WI38 (cell line): ENCODE data around the gene XYLB.
"Not testable (repeated sequence)": the region's sequence is repeated elsewhere in the genome, so short reads cannot be mapped to it uniquely, and the experiment has no call there.

Source experiments
- H3K4me3 ChIP-seq: 2 replicates; pipeline ENCODE4 v1.5.1; 2011; ENCODE audit warnings: low read depth, mild to moderate bottlenecking, control low read depth, low read length
- TF ChIP-seq, protein P1 (sequence below): IDR thresholded peaks from 2 replicates; pipeline ENCODE4 v1.5.1; 2012; ENCODE audit warnings: low read depth, mild to moderate bottlenecking, control low read depth, low read length

XYLB gene

GRCh38 chr3:38346587-38347410 lies at the start of gene XYLB:
XYLB (plus strand) TSS chr3:38346785; CDS start chr3:38346869, 84 bp downstream.
- TF ChIP-seq, protein P1, sequence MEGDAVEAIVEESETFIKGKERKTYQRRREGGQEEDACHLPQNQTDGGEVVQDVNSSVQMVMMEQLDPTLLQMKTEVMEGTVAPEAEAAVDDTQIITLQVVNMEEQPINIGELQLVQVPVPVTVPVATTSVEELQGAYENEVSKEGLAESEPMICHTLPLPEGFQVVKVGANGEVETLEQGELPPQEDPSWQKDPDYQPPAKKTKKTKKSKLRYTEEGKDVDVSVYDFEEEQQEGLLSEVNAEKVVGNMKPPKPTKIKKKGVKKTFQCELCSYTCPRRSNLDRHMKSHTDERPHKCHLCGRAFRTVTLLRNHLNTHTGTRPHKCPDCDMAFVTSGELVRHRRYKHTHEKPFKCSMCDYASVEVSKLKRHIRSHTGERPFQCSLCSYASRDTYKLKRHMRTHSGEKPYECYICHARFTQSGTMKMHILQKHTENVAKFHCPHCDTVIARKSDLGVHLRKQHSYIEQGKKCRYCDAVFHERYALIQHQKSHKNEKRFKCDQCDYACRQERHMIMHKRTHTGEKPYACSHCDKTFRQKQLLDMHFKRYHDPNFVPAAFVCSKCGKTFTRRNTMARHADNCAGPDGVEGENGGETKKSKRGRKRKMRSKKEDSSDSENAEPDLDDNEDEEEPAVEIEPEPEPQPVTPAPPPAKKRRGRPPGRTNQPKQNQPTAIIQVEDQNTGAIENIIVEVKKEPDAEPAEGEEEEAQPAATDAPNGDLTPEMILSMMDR = peak; percentile 87
- H3K4me3 ChIP-seq = peak within 1 kb of the TSS; percentile 68

DNA sequence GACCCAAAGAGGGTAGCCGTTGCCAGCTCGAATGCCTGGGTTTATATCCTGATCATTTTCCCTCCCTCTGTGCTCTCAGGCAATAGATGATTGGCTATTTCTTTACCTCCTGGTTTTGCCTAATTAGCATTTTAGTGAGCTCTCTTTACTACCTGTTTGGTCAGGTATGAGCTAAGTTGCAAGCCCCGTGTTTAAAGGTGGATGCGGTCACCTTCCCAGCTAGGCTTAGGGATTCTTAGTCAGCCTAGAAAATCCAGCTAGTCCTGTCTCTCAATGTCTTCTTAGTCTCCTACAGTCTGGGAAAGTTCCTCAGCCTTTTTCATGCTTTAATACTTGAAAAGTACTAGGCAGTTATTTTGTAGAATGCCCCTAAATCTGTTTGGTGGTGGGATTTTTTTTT lies 49.5 kb upstream of the XYLB start:
- not testable (repeated sequence) for H3K4me3 ChIP-seq

GRCh38 chr3:38297537-38297936 lies 49.0 kb upstream of the XYLB start:
- H3K4me3 ChIP-seq = no peak overlapping the region
- TF ChIP-seq, protein P1 = no peak

GRCh38 chr3:38297947-38298711 lies 48.5 kb upstream of the XYLB start:
- H3K4me3 ChIP-seq = no peak overlapping the region
- TF ChIP-seq, protein P1 = peak; percentile 24; the same call in 1 of the 2 replicates

- TF ChIP-seq, protein P1 = no peak
Observed at GRCh38 chr3:38306941-38307340, 39.6 kb upstream of the XYLB start.

GRCh38 chr3:38307599-38307998 lies 39.0 kb upstream of the XYLB start:
- TF ChIP-seq, protein P1 = no peak
- no peak overlapping the region for H3K4me3 ChIP-seq

More at GRCh38 chr3:38306941-38307340, 39.6 kb upstream of the XYLB start:
- H3K4me3 ChIP-seq = no peak overlapping the region

GRCh38 chr3:38308456-38308855 lies 38.1 kb upstream of the XYLB start:
- TF ChIP-seq, protein P1 = no peak
- no peak overlapping the region for H3K4me3 ChIP-seq
